GM12878 (cell line): ENCODE measurements around the gene ZC3H8. TPM values are rescaled to one million over a fixed set of nuclear protein-coding genes. Genes with fewer than 3 reads are reported as not detected.

Experiments
- ATF3 ChIP-seq: IDR thresholded peaks from 2 replicates; pipeline ENCODE4 v1.6.1; 2011; ENCODE audit warnings: low read depth, mild to moderate bottlenecking, low read length, moderate library complexity, borderline replicate concordance; ENCODE audit errors: extremely low read depth
- CBFB ChIP-seq: IDR thresholded peaks from 2 replicates; pipeline ENCODE4 v1.6.1; 2016; ENCODE audit warnings: antibody characterized with exemption, low read depth
- CBX5 ChIP-seq: sonication (generic); IDR thresholded peaks from 2 replicates; pipeline ENCODE4 v1.6.1; 2016; ENCODE audit warnings: low read depth, moderate library complexity, mild to moderate bottlenecking, inconsistent platforms
- CREM ChIP-seq: IDR thresholded peaks from 2 replicates; pipeline ENCODE4 v1.6.1; 2014; ENCODE audit warnings: antibody characterized with exemption, low read depth
- IKZF2 ChIP-seq, 2 experiments: fragments of 450-650 bp; IDR thresholded peaks; 2 replicates each; pipeline ENCODE4 v1.6.1; 2017; ENCODE audit warnings: mild to moderate bottlenecking in 2 of 2, moderate library complexity in 2 of 2
- MTA2 ChIP-seq: fragments of 450-650 bp; IDR thresholded peaks from 2 replicates; pipeline ENCODE4 v1.6.1; 2016; ENCODE audit warnings: low read depth, mild to moderate bottlenecking, moderate library complexity
- MXI1 ChIP-seq: fragments of 150-350 bp; IDR thresholded peaks from 2 replicates; pipeline ENCODE4 v1.6.1; 2011; ENCODE audit warnings: low read depth, mild to moderate bottlenecking, inconsistent platforms, low read length, improper control_type of control experiment
- NFYA ChIP-seq: IDR thresholded peaks from 2 replicates; pipeline ENCODE4 v1.6.1; 2011; ENCODE audit warnings: low read depth, mild to moderate bottlenecking, low read length, improper control_type of control experiment, borderline replicate concordance
- NFYB ChIP-seq: IDR thresholded peaks from 2 replicates; pipeline ENCODE4 v1.6.1; 2011; ENCODE audit warnings: low read depth, mild to moderate bottlenecking, low read length, improper control_type of control experiment, moderate library complexity; ENCODE audit not compliant: insufficient read depth
- PKNOX1 ChIP-seq: fragments of 450-650 bp; IDR thresholded peaks from 2 replicates; pipeline ENCODE4 v1.6.1; 2016; ENCODE audit warnings: mild to moderate bottlenecking
- POU2F2 ChIP-seq: IDR thresholded peaks from 3 replicates; pipeline ENCODE4 v1.6.1; 2011; ENCODE audit warnings: low read depth, mild to moderate bottlenecking, low read length, borderline replicate concordance
- RCOR1 ChIP-seq: conservative IDR thresholded peaks from 2 replicates; pipeline ENCODE4 v1.6.1; 2012; ENCODE audit warnings: low read depth, low read length, improper control_type of control experiment
- RUNX3 ChIP-seq: IDR thresholded peaks from 2 replicates; pipeline ENCODE4 v1.6.1; 2012; ENCODE audit warnings: low read length, inconsistent platforms
- SIX5 ChIP-seq: IDR thresholded peaks from 2 replicates; pipeline ENCODE4 v1.6.1; 2011; ENCODE audit warnings: mild to moderate bottlenecking, low read depth, low read length, moderate library complexity; ENCODE audit not compliant: severe bottlenecking
- SP1 ChIP-seq: IDR thresholded peaks from one replicate; pipeline ENCODE4 v1.6.1; 2011; ENCODE audit warnings: low read depth, low read length
- STAT3 ChIP-seq: IDR thresholded peaks from 2 replicates; pipeline ENCODE4 v1.6.1; 2011; ENCODE audit warnings: low read depth, low read length, improper control_type of control experiment
- USF1 ChIP-seq: IDR thresholded peaks from 2 replicates; pipeline ENCODE4 v1.6.1; 2011; ENCODE audit warnings: borderline replicate concordance, low read depth, mild to moderate bottlenecking, moderate library complexity, mixed read lengths, low read length; ENCODE audit not compliant: insufficient read depth; ENCODE audit errors: extremely low read length
- YBX1 ChIP-seq: fragments of 450-650 bp; IDR thresholded peaks from 2 replicates; pipeline ENCODE4 v1.6.1; 2016; ENCODE audit warnings: antibody characterized with exemption
- ZNF274 ChIP-seq: IDR thresholded peaks from one replicate; pipeline ENCODE4 v1.8.0; 2011; ENCODE audit not compliant: insufficient read length, insufficient read depth
- polyA plus RNA-seq, 11 experiments: library from polyadenylated mRNA; depleted of rRNA in 4 of 11; unstranded in 6 of 11; stranded (reverse) in 5 of 11; fragments of >200 nt; fragmentation: Nextera tagmentation in 4 of 11; fragmentation: Illumina TruSeq in 1 of 11; extraction: Ambion mirVana in 4 of 11; extraction: Trizol in 1 of 11; gene quantifications; 1 replicate in 1 of 11; 2 replicates in 10 of 11; pipeline versions ENCODE4 v1.2.1 to v1.2.3, GENCODE V29; 2011 to 2016; ENCODE audit warnings: inconsistent platforms in 2 of 11, missing spikeins in 2 of 11, low read depth in 1 of 11
- total RNA-seq, 4 experiments: library from RNA; depleted of rRNA in 3 of 4; stranded (reverse); fragments of >200 nt in 3 of 4; fragmentation: Illumina TruSeq in 1 of 4; extraction: Trizol in 1 of 4; gene quantifications; 2 replicates each; pipeline versions ENCODE4 v1.2.1 to v1.2.3, GENCODE V29; 2013 to 2021
- TF ChIP-seq, protein P1 (sequence below): IDR thresholded peaks from 2 replicates; pipeline ENCODE4 v1.6.1; 2011; ENCODE audit warnings: mild to moderate bottlenecking, low read depth, low read length, moderate library complexity; ENCODE audit not compliant: insufficient replicate concordance
- TF ChIP-seq, protein P2 (sequence below): fragments of 150-350 bp; IDR thresholded peaks from 2 replicates; pipeline ENCODE4 v1.6.1; 2014; ENCODE audit warnings: mild to moderate bottlenecking, low read depth, low read length
- TF ChIP-seq, protein P3 (sequence below): IDR thresholded peaks from 2 replicates; pipeline ENCODE4 v1.6.1; 2012; ENCODE audit warnings: mild to moderate bottlenecking, low read depth, low read length

ZC3H8 gene
- total and polyA plus RNA-seq, 10 of the 15 experiments (the other 5 are each of a cell fraction or from before 2014, with no cell fraction given): 9.9 to 28.4 (median 19.5) TPM

- TF ChIP-seq, protein P1, sequence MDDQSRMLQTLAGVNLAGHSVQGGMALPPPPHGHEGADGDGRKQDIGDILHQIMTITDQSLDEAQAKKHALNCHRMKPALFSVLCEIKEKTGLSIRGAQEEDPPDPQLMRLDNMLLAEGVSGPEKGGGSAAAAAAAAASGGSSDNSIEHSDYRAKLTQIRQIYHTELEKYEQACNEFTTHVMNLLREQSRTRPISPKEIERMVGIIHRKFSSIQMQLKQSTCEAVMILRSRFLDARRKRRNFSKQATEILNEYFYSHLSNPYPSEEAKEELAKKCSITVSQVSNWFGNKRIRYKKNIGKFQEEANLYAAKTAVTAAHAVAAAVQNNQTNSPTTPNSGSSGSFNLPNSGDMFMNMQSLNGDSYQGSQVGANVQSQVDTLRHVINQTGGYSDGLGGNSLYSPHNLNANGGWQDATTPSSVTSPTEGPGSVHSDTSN: peak; percentile 99
- TF ChIP-seq SP1: peak; percentile 93
- no peak for TF ChIP-seq STAT3
- TF ChIP-seq NFYA: peak; percentile 41; the same call in 1 of the 2 replicates
- no peak for TF ChIP-seq YBX1
- TF ChIP-seq NFYB: peak; percentile 80
- TF ChIP-seq CBX5: peak; percentile 88; the same call in 1 of the 2 replicates
- TF ChIP-seq RUNX3: peak; percentile 88
- 0 out of 2 replicates have a peak, but pooled peaks have one; percentile 48 for TF ChIP-seq RCOR1
- peak; percentile 42 to 83; a peak in 3 of 4 replicates for TF ChIP-seq IKZF2 (IDR thresholded peaks at IDR 0.05)
- TF ChIP-seq CREM: peak; percentile 81
- peak; percentile 32 for TF ChIP-seq SIX5
- no peak for TF ChIP-seq ATF3
- peak; percentile 85 for TF ChIP-seq POU2F2
- TF ChIP-seq, protein P2, sequence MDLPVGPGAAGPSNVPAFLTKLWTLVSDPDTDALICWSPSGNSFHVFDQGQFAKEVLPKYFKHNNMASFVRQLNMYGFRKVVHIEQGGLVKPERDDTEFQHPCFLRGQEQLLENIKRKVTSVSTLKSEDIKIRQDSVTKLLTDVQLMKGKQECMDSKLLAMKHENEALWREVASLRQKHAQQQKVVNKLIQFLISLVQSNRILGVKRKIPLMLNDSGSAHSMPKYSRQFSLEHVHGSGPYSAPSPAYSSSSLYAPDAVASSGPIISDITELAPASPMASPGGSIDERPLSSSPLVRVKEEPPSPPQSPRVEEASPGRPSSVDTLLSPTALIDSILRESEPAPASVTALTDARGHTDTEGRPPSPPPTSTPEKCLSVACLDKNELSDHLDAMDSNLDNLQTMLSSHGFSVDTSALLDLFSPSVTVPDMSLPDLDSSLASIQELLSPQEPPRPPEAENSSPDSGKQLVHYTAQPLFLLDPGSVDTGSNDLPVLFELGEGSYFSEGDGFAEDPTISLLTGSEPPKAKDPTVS: no peak
- TF ChIP-seq MXI1: peak; percentile 45
- TF ChIP-seq PKNOX1: peak; percentile 100
- TF ChIP-seq, protein P3, sequence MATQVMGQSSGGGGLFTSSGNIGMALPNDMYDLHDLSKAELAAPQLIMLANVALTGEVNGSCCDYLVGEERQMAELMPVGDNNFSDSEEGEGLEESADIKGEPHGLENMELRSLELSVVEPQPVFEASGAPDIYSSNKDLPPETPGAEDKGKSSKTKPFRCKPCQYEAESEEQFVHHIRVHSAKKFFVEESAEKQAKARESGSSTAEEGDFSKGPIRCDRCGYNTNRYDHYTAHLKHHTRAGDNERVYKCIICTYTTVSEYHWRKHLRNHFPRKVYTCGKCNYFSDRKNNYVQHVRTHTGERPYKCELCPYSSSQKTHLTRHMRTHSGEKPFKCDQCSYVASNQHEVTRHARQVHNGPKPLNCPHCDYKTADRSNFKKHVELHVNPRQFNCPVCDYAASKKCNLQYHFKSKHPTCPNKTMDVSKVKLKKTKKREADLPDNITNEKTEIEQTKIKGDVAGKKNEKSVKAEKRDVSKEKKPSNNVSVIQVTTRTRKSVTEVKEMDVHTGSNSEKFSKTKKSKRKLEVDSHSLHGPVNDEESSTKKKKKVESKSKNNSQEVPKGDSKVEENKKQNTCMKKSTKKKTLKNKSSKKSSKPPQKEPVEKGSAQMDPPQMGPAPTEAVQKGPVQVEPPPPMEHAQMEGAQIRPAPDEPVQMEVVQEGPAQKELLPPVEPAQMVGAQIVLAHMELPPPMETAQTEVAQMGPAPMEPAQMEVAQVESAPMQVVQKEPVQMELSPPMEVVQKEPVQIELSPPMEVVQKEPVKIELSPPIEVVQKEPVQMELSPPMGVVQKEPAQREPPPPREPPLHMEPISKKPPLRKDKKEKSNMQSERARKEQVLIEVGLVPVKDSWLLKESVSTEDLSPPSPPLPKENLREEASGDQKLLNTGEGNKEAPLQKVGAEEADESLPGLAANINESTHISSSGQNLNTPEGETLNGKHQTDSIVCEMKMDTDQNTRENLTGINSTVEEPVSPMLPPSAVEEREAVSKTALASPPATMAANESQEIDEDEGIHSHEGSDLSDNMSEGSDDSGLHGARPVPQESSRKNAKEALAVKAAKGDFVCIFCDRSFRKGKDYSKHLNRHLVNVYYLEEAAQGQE: 0 out of 2 replicates have a peak, but pooled peaks have one; percentile 42
- no peak for TF ChIP-seq USF1
- no peak for TF ChIP-seq ZNF274
- TF ChIP-seq MTA2: peak; percentile 48; the same call in 1 of the 2 replicates
- TF ChIP-seq CBFB: peak; percentile 75; the same call in 1 of the 2 replicates
Observed at GRCh38 chr2:112275311-112275886, 20.6 kb upstream of the ZC3H8 start, which contains the start of gene ZC3H6 (continued).
